Right lobe of liver (tissue), 4 donors: ENCODE results near the gene PSG1.
"Not testable (repeated sequence)": the region's sequence is repeated elsewhere in the genome, so short reads cannot be mapped to it uniquely, and the experiment has no call there.

ENCODE experiments used
- CTCF ChIP-seq, 4 donors: fragments of 200-600 bp in 3 of 4; fragments of 450-650 bp in 1 of 4; IDR thresholded peaks; one replicate each; pipeline versions ENCODE4 v1.5.1 to v1.8.0; 2016 to 2022; ENCODE audit warnings: antibody characterized with exemption in 4 of 4, mild to moderate bottlenecking in 2 of 4
- POLR2A ChIP-seq: fragments of 450-650 bp; IDR thresholded peaks from one replicate; pipeline ENCODE4 v1.6.1; 2017; ENCODE audit warnings: antibody characterized with exemption, mild to moderate bottlenecking
- donor health status: DM: no; HTN: no; CAD: no.
- donor health status: DM: no; HTN: no; CAD: no.
- donor health status: DM: no; HTN: yes; CAD: no.

DNA sequence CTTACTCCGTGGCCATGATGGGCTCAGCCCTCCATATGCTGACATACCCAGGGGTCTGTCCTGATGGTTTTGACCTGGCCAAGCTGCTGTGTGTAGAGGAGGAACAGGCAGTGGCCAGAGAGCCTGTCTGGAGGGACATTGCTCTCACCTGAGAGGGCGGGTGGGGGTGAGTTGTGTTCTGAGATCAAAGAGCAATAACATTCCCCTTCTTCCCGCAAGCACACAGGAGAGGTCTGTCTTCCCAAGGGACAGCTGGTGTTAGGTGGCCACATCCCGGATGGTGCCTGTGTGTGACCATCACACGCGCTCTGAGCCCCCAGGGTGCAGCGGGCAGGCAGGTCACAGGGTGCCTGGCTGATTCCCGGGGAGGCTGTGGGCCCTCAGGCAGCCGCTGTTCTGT, 1.1 kb upstream of the PSG1 start:
- not testable (repeated sequence) for TF ChIP-seq CTCF (IDR thresholded peaks at IDR 0.05); POLR2A
